ENCODE measurements around the gene SLC30A1.
"Not testable (repeated sequence)": the region's sequence is repeated elsewhere in the genome, so short reads cannot be mapped to it uniquely, and the experiment has no call there.

The SLC30A1 gene

GRCh38 chr1:211549092-211549711, 29.8 kb downstream of the SLC30A1 start:
- H3K9me3 Mint-ChIP-seq (ENCODE audit: low read depth) = no peaks in the 10 kb centered on the region
- no peak overlapping the region for H3K4me3 Mint-ChIP-seq
- H3K27ac Mint-ChIP-seq = no peak overlapping the region
- no peaks in the 10 kb centered on the region for H3K36me3 Mint-ChIP-seq
- peaks cover 4% of the 10 kb centered on the region for H3K27me3 Mint-ChIP-seq
- H3K4me1 Mint-ChIP-seq (ENCODE audit: low read depth) = no peaks in the 10 kb centered on the region

DNA sequence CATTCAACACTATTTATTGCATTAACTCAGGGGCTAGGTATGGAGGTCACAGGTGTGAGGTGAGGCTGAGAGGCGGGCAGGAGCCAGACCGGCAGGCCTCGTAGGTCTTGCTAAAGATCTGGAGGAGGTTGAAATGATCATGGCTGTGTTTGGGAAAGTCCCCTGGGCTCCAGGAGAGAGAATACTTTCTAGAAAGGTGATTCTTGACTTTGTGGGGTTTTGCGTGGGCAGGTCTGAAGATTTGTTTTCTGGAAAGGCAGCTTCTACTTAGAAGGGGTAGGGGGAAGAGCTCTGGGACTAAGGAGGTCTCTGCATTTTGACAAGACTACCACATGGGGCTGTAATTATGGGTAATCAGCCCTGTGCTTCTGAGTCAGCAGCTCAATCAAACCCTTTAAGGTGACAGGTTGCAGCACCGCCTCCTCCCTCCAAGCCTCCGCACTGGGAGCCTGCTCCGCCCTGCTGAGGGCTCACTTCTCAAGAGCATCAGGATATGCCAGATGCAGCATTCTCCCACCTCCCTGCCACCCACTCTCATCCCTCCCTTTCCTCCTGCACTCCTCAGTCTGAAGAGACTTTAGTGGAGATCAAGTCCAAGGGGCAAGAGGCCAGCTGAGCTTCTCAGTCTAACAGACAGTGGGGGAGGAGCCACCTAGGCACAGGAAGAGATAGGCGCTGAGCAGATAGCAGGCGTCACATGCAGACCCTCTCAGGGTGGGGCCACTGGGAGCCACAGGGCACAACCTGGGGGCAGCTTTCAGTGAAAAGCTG, 30.5 kb downstream of the SLC30A1 start:
- H3K27me3 Mint-ChIP-seq = peaks cover 4% of the 10 kb centered on the region
- H3K36me3 Mint-ChIP-seq = no peaks in the 10 kb centered on the region
- H3K4me3 Mint-ChIP-seq = no peak overlapping the region
- H3K27ac Mint-ChIP-seq = no peak overlapping the region
- no peaks in the 10 kb centered on the region for H3K9me3 Mint-ChIP-seq (ENCODE audit: low read depth)
- H3K4me1 Mint-ChIP-seq (ENCODE audit: low read depth) = no peaks in the 10 kb centered on the region

DNA sequence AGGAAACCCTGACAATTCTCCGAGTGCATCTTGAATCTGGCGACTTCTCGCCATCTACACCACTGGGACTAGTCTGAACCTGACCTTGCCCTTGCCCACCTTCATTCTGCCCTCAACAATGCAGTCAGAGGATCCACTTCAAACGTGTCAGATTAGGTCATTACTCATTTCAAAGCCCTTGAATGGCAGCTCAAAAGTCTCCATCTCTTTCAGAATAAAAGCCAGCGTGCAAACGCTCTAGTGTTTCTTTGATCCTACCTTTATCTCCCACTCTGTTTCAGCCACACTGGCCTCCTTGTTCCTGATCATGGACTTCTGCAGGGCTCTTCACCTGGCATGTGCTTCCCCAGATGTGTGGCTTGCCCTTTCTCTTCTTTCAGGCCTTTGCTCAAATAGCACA, 31.3 kb downstream of the SLC30A1 start:
- Mint-ChIP-seq H3K4me1 (ENCODE audit: low read depth) (no peaks in the 10 kb centered on the region), H3K27ac (no peak overlapping the region), H3K36me3 (no peaks in the 10 kb centered on the region), H3K9me3 (ENCODE audit: low read depth) (no peaks in the 10 kb centered on the region), H3K27me3 (peaks cover 4% of the 10 kb centered on the region), H3K4me3 (no peak overlapping the region)

DNA sequence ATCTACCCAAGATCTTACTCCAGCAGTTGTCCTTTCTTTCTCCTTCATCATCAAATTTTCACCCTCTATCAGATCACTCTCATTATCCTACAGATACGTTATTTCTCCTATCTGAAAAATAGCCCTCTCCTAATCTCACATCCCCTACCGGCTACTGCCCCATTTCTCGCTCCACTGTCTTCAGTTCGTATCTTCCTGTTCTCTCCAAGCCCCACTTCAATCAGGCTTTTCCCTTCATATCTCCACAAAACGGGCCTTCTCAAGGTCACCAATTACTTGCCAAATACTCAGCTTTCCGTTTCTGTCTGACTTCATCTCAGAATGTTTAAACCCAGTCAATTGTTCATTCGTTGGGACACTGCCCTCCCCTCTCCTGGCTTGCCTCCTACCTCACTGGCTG, 32.4 kb downstream of the SLC30A1 start:
- peaks cover 3% of the 10 kb centered on the region for H3K4me1 Mint-ChIP-seq (ENCODE audit: low read depth)
- H3K4me3 Mint-ChIP-seq = no peak overlapping the region
- peaks cover 2% of the 10 kb centered on the region for H3K36me3 Mint-ChIP-seq
- no peak overlapping the region for H3K27ac Mint-ChIP-seq
- H3K27me3 Mint-ChIP-seq = peaks cover 4% of the 10 kb centered on the region
- H3K9me3 Mint-ChIP-seq (ENCODE audit: low read depth) = peaks cover 2% of the 10 kb centered on the region

GRCh38 chr1:211543025-211543424, 35.9 kb downstream of the SLC30A1 start:
- H3K27me3 Mint-ChIP-seq = peaks cover 4% of the 10 kb centered on the region
- H3K36me3 Mint-ChIP-seq = peaks cover 7% of the 10 kb centered on the region
- no peak overlapping the region for H3K27ac Mint-ChIP-seq
- H3K9me3 Mint-ChIP-seq (ENCODE audit: low read depth) = peaks cover 6% of the 10 kb centered on the region
- peaks cover 3% of the 10 kb centered on the region for H3K4me1 Mint-ChIP-seq (ENCODE audit: low read depth)
- H3K4me3 Mint-ChIP-seq = no peak overlapping the region

- Mint-ChIP-seq H3K9me3 (ENCODE audit: low read depth) (peaks cover 6% of the 10 kb centered on the region), H3K27ac (no peak overlapping the region), H3K36me3 (peaks cover 7% of the 10 kb centered on the region), H3K4me1 (ENCODE audit: low read depth) (peaks cover 3% of the 10 kb centered on the region), H3K4me3 (no peak overlapping the region), H3K27me3 (peaks cover 4% of the 10 kb centered on the region)
These were observed 37.1 kb downstream of the SLC30A1 start for GRCh38 chr1:211541720-211542477.

DNA sequence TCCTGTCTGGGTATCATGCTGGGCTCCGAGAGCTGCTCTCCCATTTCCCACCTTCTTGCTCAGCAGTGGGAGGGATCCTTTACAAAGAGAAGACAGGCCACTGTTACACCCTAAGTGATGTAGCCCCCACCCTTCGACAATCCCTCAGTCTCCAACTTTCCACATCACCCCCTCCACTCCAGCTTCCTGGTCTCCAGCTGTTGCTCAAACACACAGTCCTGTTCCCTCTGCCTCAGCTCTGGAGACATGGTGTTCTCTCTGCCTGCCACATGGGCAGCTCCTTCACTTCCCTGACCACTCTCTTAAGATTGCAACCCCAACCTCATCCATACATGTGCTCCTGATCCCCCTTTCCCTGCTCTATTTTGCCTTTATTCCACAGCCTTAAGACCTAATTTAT, 37.7 kb downstream of the SLC30A1 start:
- peaks cover 4% of the 10 kb centered on the region for H3K27me3 Mint-ChIP-seq
- H3K4me3 Mint-ChIP-seq = no peak overlapping the region
- H3K9me3 Mint-ChIP-seq (ENCODE audit: low read depth) = peaks cover 6% of the 10 kb centered on the region
- H3K4me1 Mint-ChIP-seq (ENCODE audit: low read depth) = peaks cover 3% of the 10 kb centered on the region
- no peak overlapping the region for H3K27ac Mint-ChIP-seq
- H3K36me3 Mint-ChIP-seq = peaks cover 7% of the 10 kb centered on the region

- not testable (repeated sequence) for H3K9me3 Mint-ChIP-seq (ENCODE audit: low read depth); H3K4me3 Mint-ChIP-seq; H3K36me3 Mint-ChIP-seq; H3K27me3 Mint-ChIP-seq; H3K27ac Mint-ChIP-seq; H3K4me1 Mint-ChIP-seq (ENCODE audit: low read depth)
These were observed 38.1 kb downstream of the SLC30A1 start for GRCh38 chr1:211540824-211541223.

DNA sequence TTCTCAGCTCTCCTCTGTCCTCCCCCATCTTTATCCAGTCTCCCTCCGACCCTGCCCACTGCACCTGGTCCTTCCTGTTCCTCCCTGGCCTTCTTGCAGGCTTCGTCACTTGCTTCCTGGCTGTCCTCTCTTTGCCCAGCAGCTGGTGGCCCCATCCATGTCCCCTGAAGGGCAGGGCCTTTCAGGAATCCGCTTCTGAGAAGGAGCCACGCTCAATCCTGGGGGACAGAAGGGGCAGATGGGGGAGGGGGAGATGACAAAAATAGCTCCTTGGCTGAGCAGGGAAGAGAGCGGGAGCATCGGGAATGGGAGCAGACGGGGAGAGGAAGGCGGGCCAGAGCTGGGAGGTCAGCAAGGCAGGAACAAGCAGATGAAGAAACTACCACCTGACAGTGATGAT, 40.7 kb downstream of the SLC30A1 start:
- Mint-ChIP-seq H3K27ac (no peak overlapping the region), H3K36me3 (peaks cover 7% of the 10 kb centered on the region), H3K4me3 (no peak overlapping the region), H3K9me3 (ENCODE audit: low read depth) (peaks cover 6% of the 10 kb centered on the region), H3K4me1 (ENCODE audit: low read depth) (peaks cover 3% of the 10 kb centered on the region), H3K27me3 (no peaks in the 10 kb centered on the region)

DNA sequence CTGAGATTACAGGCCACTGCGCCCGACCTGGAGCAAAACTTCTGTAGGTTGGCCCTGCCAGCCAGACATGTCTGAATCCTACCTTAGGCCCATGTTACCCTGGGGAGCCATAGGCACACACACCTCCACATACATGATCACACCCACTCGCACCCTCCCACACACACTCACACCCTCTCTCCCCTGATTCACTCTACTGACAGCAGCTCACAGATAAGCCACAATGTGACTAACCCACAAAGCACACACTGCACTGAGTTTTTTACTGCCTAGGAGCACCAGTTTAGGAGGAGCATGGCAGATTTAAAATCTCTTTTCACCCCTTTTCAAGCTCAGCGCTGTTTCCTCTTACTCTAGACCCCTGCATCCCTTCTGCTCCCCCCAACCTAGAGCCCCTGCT, 41.7 kb downstream of the SLC30A1 start:
- H3K36me3 Mint-ChIP-seq = peaks cover 7% of the 10 kb centered on the region
- no peak overlapping the region for H3K27ac Mint-ChIP-seq
- H3K27me3 Mint-ChIP-seq = no peaks in the 10 kb centered on the region
- H3K4me3 Mint-ChIP-seq = no peak overlapping the region
- H3K9me3 Mint-ChIP-seq (ENCODE audit: low read depth) = peaks cover 6% of the 10 kb centered on the region
- H3K4me1 Mint-ChIP-seq (ENCODE audit: low read depth) = peaks cover 3% of the 10 kb centered on the region

GRCh38 chr1:211536606-211537005, 42.4 kb downstream of the SLC30A1 start:
- H3K36me3 Mint-ChIP-seq = peaks cover 6% of the 10 kb centered on the region
- no peaks in the 10 kb centered on the region for H3K4me1 Mint-ChIP-seq (ENCODE audit: low read depth)
- H3K27ac Mint-ChIP-seq = no peak overlapping the region
- no peak overlapping the region for H3K4me3 Mint-ChIP-seq
- H3K9me3 Mint-ChIP-seq (ENCODE audit: low read depth) = peaks cover 5% of the 10 kb centered on the region
- no peaks in the 10 kb centered on the region for H3K27me3 Mint-ChIP-seq

GRCh38 chr1:211535346-211535745, 43.6 kb downstream of the SLC30A1 start:
- Mint-ChIP-seq H3K9me3 (ENCODE audit: low read depth) (no peaks in the 10 kb centered on the region), H3K4me1 (ENCODE audit: low read depth) (no peaks in the 10 kb centered on the region), H3K27ac (no peak overlapping the region), H3K4me3 (no peak overlapping the region), H3K36me3 (no peaks in the 10 kb centered on the region), H3K27me3 (no peaks in the 10 kb centered on the region)

GRCh38 chr1:211534545-211535291, 44.2 kb downstream of the SLC30A1 start:
- H3K27me3 Mint-ChIP-seq = no peaks in the 10 kb centered on the region
- no peak overlapping the region for H3K4me3 Mint-ChIP-seq
- H3K9me3 Mint-ChIP-seq (ENCODE audit: low read depth) = no peaks in the 10 kb centered on the region
- H3K4me1 Mint-ChIP-seq (ENCODE audit: low read depth) = no peaks in the 10 kb centered on the region
- H3K27ac Mint-ChIP-seq = no peak overlapping the region
- no peaks in the 10 kb centered on the region for H3K36me3 Mint-ChIP-seq

DNA sequence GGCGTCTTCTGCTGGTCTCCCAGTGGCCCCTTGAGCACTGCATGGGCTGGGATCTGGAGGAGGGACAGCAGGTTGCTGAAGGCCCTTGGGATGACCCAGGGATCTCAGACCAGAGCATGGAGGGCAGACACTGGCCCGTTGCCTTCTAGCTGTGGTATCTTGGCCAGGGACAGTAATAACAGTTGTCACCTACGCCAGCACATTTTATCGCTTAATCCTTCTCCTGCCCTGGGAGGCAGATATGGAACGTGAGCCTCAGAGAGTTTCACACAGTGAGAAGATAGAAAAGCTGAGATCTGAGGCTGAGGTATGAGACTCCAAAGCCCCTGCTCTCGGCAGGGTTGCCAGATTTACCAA, 46.9 kb downstream of the SLC30A1 start:
- H3K4me3 Mint-ChIP-seq = no peak overlapping the region
- H3K9me3 Mint-ChIP-seq (ENCODE audit: low read depth) = no peaks in the 10 kb centered on the region
- H3K27ac Mint-ChIP-seq = no peak overlapping the region
- H3K36me3 Mint-ChIP-seq = no peaks in the 10 kb centered on the region
- H3K4me1 Mint-ChIP-seq (ENCODE audit: low read depth) = peaks cover 6% of the 10 kb centered on the region
- no peaks in the 10 kb centered on the region for H3K27me3 Mint-ChIP-seq

All from activated naive CD8-positive, alpha-beta T cell (primary cell).